Measurements from ENCODE around the gene KCNIP4. TPM values are rescaled to one million over a fixed set of nuclear protein-coding genes. Genes with fewer than 3 reads are reported as not detected.
A peak's percentile ranks its signal among the peaks of the same experiment; 100 is the strongest.

Gene KCNIP4
- total RNA-seq, 1 donor: not detected

DNA sequence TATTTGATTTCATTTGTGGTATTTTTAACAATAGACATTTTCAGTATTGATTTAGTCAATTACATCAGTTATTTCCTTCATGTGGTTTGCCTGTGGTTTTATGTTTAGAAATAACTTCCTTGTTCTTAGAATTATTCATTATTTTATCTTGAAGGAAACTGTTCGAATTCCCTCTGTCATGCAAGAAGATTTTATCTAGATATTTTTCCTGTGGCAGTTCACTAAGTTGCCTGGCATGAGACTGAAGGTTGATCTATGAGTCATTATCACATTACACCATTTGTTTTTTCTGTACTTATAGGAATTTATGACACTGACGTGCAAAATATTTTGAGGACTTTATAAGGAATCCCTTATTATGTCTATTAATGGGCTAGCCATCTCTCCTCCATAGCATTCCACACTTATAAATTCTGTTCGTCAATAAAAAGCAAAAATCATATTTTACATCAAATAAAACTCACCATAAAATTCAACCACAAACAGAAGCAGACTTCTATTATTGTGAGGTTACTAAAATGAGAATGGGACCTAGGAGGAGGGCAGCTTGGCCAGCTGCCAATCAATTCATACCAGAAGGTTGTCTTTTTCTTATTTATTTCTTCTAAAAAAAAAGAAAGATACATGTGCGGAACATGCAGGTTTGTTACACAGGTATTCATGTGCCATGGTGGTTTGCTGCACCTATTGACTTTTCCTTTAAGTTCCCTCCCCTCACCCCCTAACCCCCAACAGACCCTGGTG lies 179.0 kb downstream of the KCNIP4 start:
- TF ChIP-seq, protein P1, sequence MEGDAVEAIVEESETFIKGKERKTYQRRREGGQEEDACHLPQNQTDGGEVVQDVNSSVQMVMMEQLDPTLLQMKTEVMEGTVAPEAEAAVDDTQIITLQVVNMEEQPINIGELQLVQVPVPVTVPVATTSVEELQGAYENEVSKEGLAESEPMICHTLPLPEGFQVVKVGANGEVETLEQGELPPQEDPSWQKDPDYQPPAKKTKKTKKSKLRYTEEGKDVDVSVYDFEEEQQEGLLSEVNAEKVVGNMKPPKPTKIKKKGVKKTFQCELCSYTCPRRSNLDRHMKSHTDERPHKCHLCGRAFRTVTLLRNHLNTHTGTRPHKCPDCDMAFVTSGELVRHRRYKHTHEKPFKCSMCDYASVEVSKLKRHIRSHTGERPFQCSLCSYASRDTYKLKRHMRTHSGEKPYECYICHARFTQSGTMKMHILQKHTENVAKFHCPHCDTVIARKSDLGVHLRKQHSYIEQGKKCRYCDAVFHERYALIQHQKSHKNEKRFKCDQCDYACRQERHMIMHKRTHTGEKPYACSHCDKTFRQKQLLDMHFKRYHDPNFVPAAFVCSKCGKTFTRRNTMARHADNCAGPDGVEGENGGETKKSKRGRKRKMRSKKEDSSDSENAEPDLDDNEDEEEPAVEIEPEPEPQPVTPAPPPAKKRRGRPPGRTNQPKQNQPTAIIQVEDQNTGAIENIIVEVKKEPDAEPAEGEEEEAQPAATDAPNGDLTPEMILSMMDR (IDR thresholded peaks at IDR 0.05; ENCODE audit: extremely low read depth, low read depth, low read length): no peak
- Histone ChIP-seq H3K4me2 (ENCODE audit: insufficient read depth, low read length) (peak overlapping the region; percentile 46), H3K27me3 (ENCODE audit: insufficient read depth, low read length) (no peaks in the 10 kb centered on the region), H3K4me3 (ENCODE audit: insufficient read depth, low read length) (no peak overlapping the region), H3K36me3 (ENCODE audit: insufficient read depth, low read length) (no peaks in the 10 kb centered on the region), H4K20me1 (ENCODE audit: insufficient read depth, low read length) (no peaks in the 10 kb centered on the region), H3K27ac (ENCODE audit: low read depth, low read length) (peak overlapping the region; percentile 28), H3K9me3 (ENCODE audit: low read depth, low read length) (no peaks in the 10 kb centered on the region), H2AFZ (ENCODE audit: low read length) (no peak overlapping the region), H3K4me1 (ENCODE audit: insufficient read depth, low read length) (peaks cover 13% of the 10 kb centered on the region), H3K79me2 (ENCODE audit: insufficient read depth, low read length) (no peaks in the 10 kb centered on the region)
- DNase-seq (ENCODE audit: insufficient read length, low spot score, missing footprints): no peak

DNA sequence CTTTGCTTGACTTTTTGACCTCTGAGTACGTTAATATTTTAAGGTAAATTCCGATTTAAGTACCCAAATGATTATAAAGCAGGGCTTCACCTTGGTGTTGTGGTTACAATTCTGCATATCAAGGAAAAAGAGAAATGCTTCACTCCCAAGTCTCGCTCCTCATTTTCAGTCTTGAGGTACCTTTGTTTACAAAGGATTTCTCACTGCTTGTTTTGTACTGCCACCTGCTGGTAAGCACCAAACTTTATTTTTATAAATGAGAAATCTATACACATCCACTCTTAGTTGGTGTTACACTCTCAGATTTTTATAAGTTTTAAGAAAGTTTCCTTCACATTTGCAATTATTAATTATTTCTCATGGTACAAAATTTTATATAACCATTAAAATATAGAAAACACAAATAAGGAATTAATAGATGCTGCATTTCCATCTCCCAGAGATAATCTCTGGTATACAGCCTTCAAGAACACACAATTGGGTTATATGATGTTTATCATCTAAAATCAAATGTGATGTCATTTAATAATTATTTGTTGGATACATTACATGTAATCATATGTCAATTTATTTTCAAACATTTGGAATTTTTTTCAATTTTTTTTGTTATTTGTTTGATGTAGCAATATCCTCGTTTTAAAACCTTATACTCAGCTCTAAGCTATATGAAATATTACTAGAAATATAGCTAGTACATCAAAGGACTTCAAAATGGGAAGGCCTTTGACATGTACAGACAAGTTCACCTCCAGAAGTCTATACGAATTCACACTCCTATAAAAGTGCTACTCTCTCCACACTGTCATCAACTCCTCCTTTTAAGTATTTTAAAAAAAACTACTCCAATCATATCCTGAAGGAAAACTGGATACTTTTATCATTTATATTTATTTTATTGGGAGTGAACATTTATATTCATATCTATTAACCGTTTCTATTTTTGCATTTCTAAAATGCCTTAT lies 179.9 kb downstream of the KCNIP4 start:
- peak; percentile 17 for DNase-seq (ENCODE audit: insufficient read length, low spot score, missing footprints)
- Histone ChIP-seq H3K36me3 (ENCODE audit: insufficient read depth, low read length) (no peaks in the 10 kb centered on the region), H3K9me3 (ENCODE audit: low read depth, low read length) (no peaks in the 10 kb centered on the region), H3K27me3 (ENCODE audit: insufficient read depth, low read length) (no peaks in the 10 kb centered on the region), H3K4me3 (ENCODE audit: insufficient read depth, low read length) (no peak overlapping the region), H2AFZ (ENCODE audit: low read length) (no peak overlapping the region), H4K20me1 (ENCODE audit: insufficient read depth, low read length) (no peaks in the 10 kb centered on the region), H3K27ac (ENCODE audit: low read depth, low read length) (peak overlapping the region; percentile 28), H3K4me1 (ENCODE audit: insufficient read depth, low read length) (peaks cover 13% of the 10 kb centered on the region), H3K79me2 (ENCODE audit: insufficient read depth, low read length) (no peaks in the 10 kb centered on the region), H3K4me2 (ENCODE audit: insufficient read depth, low read length) (peak overlapping the region; percentile 50)
- TF ChIP-seq, protein P1 (IDR thresholded peaks at IDR 0.05; ENCODE audit: extremely low read depth, low read depth, low read length): peak; percentile 73

DNA sequence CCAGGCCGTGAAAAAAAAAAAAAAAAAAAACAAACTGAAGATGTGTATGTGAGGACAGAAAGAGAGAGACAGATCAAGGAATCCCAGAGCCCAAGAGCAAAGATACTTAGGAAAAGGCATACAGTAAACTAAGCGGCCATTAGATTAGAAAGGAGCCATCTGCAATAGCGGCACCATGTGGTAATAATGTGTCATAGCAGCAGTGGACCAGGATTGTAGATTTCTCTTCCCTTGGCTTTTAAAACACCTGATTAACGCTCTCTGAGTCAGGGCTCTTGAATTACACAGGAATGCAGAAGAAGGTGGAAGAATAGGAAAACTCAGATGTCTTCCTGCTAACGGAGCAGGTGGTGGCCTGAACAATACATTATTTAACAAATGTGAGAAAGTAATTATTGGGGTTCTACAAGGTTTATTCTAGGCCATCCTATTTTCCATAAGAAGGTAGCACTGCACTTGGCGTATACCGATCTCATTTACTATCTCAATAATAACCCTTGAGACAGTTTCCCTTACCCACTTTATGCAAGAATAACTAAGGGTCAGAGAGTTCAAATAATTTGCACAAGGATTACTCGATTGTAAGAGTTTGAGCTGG lies 182.7 kb downstream of the KCNIP4 start:
- Histone ChIP-seq H3K4me2 (ENCODE audit: insufficient read depth, low read length) (no peak overlapping the region), H3K27me3 (ENCODE audit: insufficient read depth, low read length) (no peaks in the 10 kb centered on the region), H3K9me3 (ENCODE audit: low read depth, low read length) (no peaks in the 10 kb centered on the region), H4K20me1 (ENCODE audit: insufficient read depth, low read length) (no peaks in the 10 kb centered on the region), H2AFZ (ENCODE audit: low read length) (no peak overlapping the region), H3K4me3 (ENCODE audit: insufficient read depth, low read length) (no peak overlapping the region), H3K27ac (ENCODE audit: low read depth, low read length) (no peak overlapping the region), H3K36me3 (ENCODE audit: insufficient read depth, low read length) (no peaks in the 10 kb centered on the region), H3K4me1 (ENCODE audit: insufficient read depth, low read length) (peaks cover 13% of the 10 kb centered on the region), H3K79me2 (ENCODE audit: insufficient read depth, low read length) (no peaks in the 10 kb centered on the region)
- no peak for DNase-seq (ENCODE audit: insufficient read length, low spot score, missing footprints)
- TF ChIP-seq, protein P1 (IDR thresholded peaks at IDR 0.05; ENCODE audit: extremely low read depth, low read depth, low read length): peak; percentile 91
